SK-N-SH (cell line): ENCODE measurements around the gene NCKAP5. TPM values are rescaled to one million over a fixed set of nuclear protein-coding genes. Genes with fewer than 3 reads are reported as not detected.

ENCODE experiments used
- CTCF ChIA-PET: fragments of 300-600, 350-600 bp; formaldehyde crosslinking; extraction: SDS; loops from one replicate; lab custom pipeline; 2021; lab: Yijun Ruan, JAX
- POLR2A ChIA-PET: fragments of 350-600 bp; sonication (Branson Sonifier 250); formaldehyde crosslinking; extraction: SDS; loops from one replicate; lab custom pipeline; 2020; ENCODE audit warnings: antibody characterized with exemption, inconsistent platforms; lab: Yijun Ruan, JAX
- DNase-seq: peaks from one replicate; pipeline ENCODE4 v3.0.0; 2012
- H2AFZ ChIP-seq: fragments of 200-600 bp; sonication (generic); 2 replicates; pipeline ENCODE4 v1.8.1; 2016; ENCODE audit warnings: antibody characterized with exemption, mild to moderate bottlenecking, low read depth
- H3F3A ChIP-seq: fragments of 200-600 bp; sonication (generic); replicated peaks from 2 replicates; pipeline ENCODE3; 2016; ENCODE audit warnings: antibody characterized with exemption, mild to moderate bottlenecking; ENCODE audit not compliant: insufficient read depth
- H3K27ac ChIP-seq, 2 experiments: fragments of 200-500 bp in 1 of 2; fragments of 200-600 bp in 1 of 2; sonication (Bioruptor generic) in 1 of 2; sonication (generic), shearing (Covaris generic) in 1 of 2; 2 replicates each; pipeline versions ENCODE4 v1.5.1 to v1.6.1; 2014 to 2016; ENCODE audit warnings: low read depth in 2 of 2, inconsistent platforms in 1 of 2, low read length in 1 of 2, mild to moderate bottlenecking in 1 of 2, mixed read lengths in 1 of 2
- H3K27me3 ChIP-seq: fragments of 200-600 bp; sonication (generic), shearing (Covaris generic); 2 replicates; pipeline ENCODE4 v1.6.1; 2016; ENCODE audit warnings: mixed run types; ENCODE audit not compliant: insufficient read depth
- H3K36me3 ChIP-seq, 2 experiments: fragments of 200-500 bp in 1 of 2; fragments of 200-600 bp in 1 of 2; sonication (Bioruptor generic) in 1 of 2; sonication (generic) in 1 of 2; replicated peaks in 1 of 2; 2 replicates each; pipeline versions ENCODE3 to v1.5.1; 2014 to 2016; ENCODE audit warnings: low read length in 1 of 2, mild to moderate bottlenecking in 1 of 2; ENCODE audit not compliant: insufficient read depth in 2 of 2, control insufficient read depth in 1 of 2
- H3K4me1 ChIP-seq, 2 experiments: fragments of 200-500 bp in 1 of 2; fragments of 200-600 bp in 1 of 2; sonication (Bioruptor generic) in 1 of 2; sonication (generic), shearing (Covaris generic) in 1 of 2; 2 replicates each; pipeline versions ENCODE4 v1.5.1 to v1.6.1; 2014 to 2016; ENCODE audit warnings: low read depth in 1 of 2, low read length in 1 of 2, mixed run types in 1 of 2; ENCODE audit not compliant: insufficient read depth in 2 of 2, control insufficient read depth in 1 of 2
- H3K4me2 ChIP-seq: fragments of 200-600 bp; sonication (generic), shearing (Covaris generic); 2 replicates; pipeline ENCODE4 v1.6.1; 2017; ENCODE audit warnings: mixed run types
- H3K4me3 ChIP-seq, 2 experiments: fragments of 200-500 bp in 1 of 2; fragments of 200-600 bp in 1 of 2; sonication (Bioruptor generic) in 1 of 2; sonication (generic), shearing (Covaris generic) in 1 of 2; 2 replicates each; pipeline versions ENCODE4 v1.5.1 to v1.8.1; 2014 to 2016; ENCODE audit warnings: low read depth in 2 of 2, inconsistent platforms in 1 of 2, low read length in 1 of 2, mild to moderate bottlenecking in 1 of 2, mixed read lengths in 1 of 2, moderate library complexity in 1 of 2
- H3K79me2 ChIP-seq: fragments of 200-600 bp; sonication (generic); 2 replicates; pipeline ENCODE4 v1.8.1; 2017; ENCODE audit warnings: mild to moderate bottlenecking; ENCODE audit not compliant: insufficient read depth
- H3K9ac ChIP-seq: fragments of 200-600 bp; sonication (generic); 2 replicates; pipeline ENCODE4 v1.6.1; 2017; ENCODE audit warnings: mixed run types
- H3K9me2 ChIP-seq: fragments of 200-600 bp; sonication (generic); 2 replicates; pipeline ENCODE4 v1.6.1; 2017; ENCODE audit warnings: mixed run types
- H3K9me3 ChIP-seq: fragments of 200-600 bp; sonication (generic); 2 replicates; pipeline ENCODE4 v1.6.1; 2017; ENCODE audit warnings: mixed run types, mild to moderate bottlenecking, moderate library complexity
- H4K20me1 ChIP-seq: fragments of 200-600 bp; sonication (generic); 2 replicates; pipeline ENCODE4 v1.6.1; 2017; ENCODE audit warnings: mild to moderate bottlenecking, mixed run types; ENCODE audit not compliant: insufficient read depth
- CHD2 ChIP-seq: fragments of 150-350 bp; IDR thresholded peaks from 2 replicates; pipeline ENCODE4 v1.6.1; 2018; ENCODE audit warnings: low read length; ENCODE audit not compliant: partially characterized antibody
- FOSL2 ChIP-seq: IDR thresholded peaks from 2 replicates; pipeline ENCODE4 v1.4.0; 2012; ENCODE audit warnings: low read depth, mild to moderate bottlenecking, moderate library complexity, borderline replicate concordance
- FOXM1 ChIP-seq: IDR thresholded peaks from 2 replicates; pipeline ENCODE4 v1.4.0; 2012; ENCODE audit warnings: low read depth, mild to moderate bottlenecking
- GABPA ChIP-seq: IDR thresholded peaks from 2 replicates; pipeline ENCODE4 v1.4.0; 2012; ENCODE audit warnings: low read depth, mild to moderate bottlenecking
- GATA2 ChIP-seq: sonication (generic); formaldehyde crosslinking; IDR thresholded peaks from 2 replicates; pipeline ENCODE4 v1.5.0; 2020; ENCODE audit warnings: mild to moderate bottlenecking, missing genetic modification reagents
- NFIC ChIP-seq: IDR thresholded peaks from 2 replicates; pipeline ENCODE4 v1.4.0; 2012; ENCODE audit warnings: borderline replicate concordance
- RAD21 ChIP-seq: IDR thresholded peaks from 2 replicates; pipeline ENCODE4 v1.6.1; 2012; ENCODE audit warnings: mild to moderate bottlenecking, low read length
- SIN3A ChIP-seq: IDR thresholded peaks from 2 replicates; pipeline ENCODE4 v1.6.1; 2012; ENCODE audit warnings: low read depth, mild to moderate bottlenecking, low read length, moderate library complexity, borderline replicate concordance
- TAF1 ChIP-seq: IDR thresholded peaks from 2 replicates; pipeline ENCODE4 v1.6.1; 2012; ENCODE audit warnings: low read depth, mild to moderate bottlenecking, low read length, moderate library complexity, borderline replicate concordance
- YY1 ChIP-seq: IDR thresholded peaks from 2 replicates; pipeline ENCODE4 v1.4.0; 2012; ENCODE audit warnings: low read depth, mild to moderate bottlenecking
- WGBS: methylation state at CpG from one replicate; pipeline ENCODE4 v1.1.6; 2017; ENCODE audit warnings: low lambda C conversion rate; 5-methylcytosine and 5-hydroxymethylcytosine counted together
- polyA plus RNA-seq, 3 experiments: library from polyadenylated mRNA; depleted of rRNA; stranded (reverse); fragments of >200 nt; gene quantifications; 2 replicates each; pipeline ENCODE4 v1.2.3, GENCODE V29; 2012
- TF ChIP-seq, protein P1 (sequence below): IDR thresholded peaks from 2 replicates; pipeline ENCODE4 v1.6.1; 2012; ENCODE audit warnings: mild to moderate bottlenecking, low read depth, low read length, moderate library complexity
- TF ChIP-seq, protein P2 (sequence below): IDR thresholded peaks from 2 replicates; pipeline ENCODE4; 2012
- TF ChIP-seq, protein P3 (sequence below): IDR thresholded peaks from 2 replicates; pipeline ENCODE4 v1.4.0; 2012; ENCODE audit warnings: low read depth
- TF ChIP-seq, protein P4 (sequence below): fragments of 150-350 bp; IDR thresholded peaks from 2 replicates; pipeline ENCODE4 v1.6.1; 2016; ENCODE audit warnings: mild to moderate bottlenecking, low read depth, low read length
- TF ChIP-seq, protein P5 (sequence below): fragments of 200-600 bp; sonication (generic); IDR thresholded peaks from 2 replicates; pipeline ENCODE4 v1.6.1; 2017; ENCODE audit warnings: antibody characterized with exemption, mild to moderate bottlenecking, moderate library complexity

The NCKAP5 gene
- polyA plus RNA-seq, 1 of the 3 experiments (the other 2 are of a cell fraction): 0.02 TPM

DNA sequence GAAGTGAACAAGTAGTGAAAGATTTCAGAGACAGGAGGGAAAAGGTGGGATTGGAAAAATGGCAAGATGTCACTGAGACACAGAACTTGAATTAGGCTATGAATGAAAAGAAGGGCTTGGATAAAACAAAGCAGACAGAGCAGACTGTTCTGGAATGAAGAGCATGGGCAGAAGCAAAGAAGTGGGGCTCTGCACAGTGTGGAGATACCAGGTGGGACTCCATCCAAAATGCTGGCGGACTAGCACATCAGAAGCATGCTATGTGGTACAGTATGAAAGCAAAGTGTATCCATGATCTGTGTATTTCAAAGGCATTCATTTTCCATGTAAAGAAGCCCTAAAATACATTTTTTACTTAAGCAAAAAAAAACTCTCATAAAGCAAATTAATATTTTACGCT is 487.4 kb downstream of the NCKAP5 start:
- Histone ChIP-seq H4K20me1 (no peaks in the 10 kb centered on the region), H3K9ac (no peak overlapping the region), H3K9me2 (no peaks in the 10 kb centered on the region), H3K9me3 (no peaks in the 10 kb centered on the region), H3K27me3 (no peaks in the 10 kb centered on the region; the same call in 1 of the 2 replicates), H3K4me2 (no peak overlapping the region), H3K36me3 (no peaks in the 10 kb centered on the region), H3K4me1 (peaks cover 0 to 8% of the 10 kb centered on the region in 2 experiments; a peak in 2 of 4 replicates), H3K79me2 (no peaks in the 10 kb centered on the region), H3K27ac (no peak overlapping the region), H3K4me3 (no peak overlapping the region), H2AFZ (no peak overlapping the region), H3F3A (no peaks in the 10 kb centered on the region)
- WGBS: 85% methylated on average over 2 of the region's 2 CpGs
- TF ChIP-seq FOXM1 (no peak), RAD21 (no peak), NFIC (no peak), GATA2 (CRISPR knock-in tag) (no peak), TAF1 (no peak), GABPA (no peak)
- TF ChIP-seq, protein P1, sequence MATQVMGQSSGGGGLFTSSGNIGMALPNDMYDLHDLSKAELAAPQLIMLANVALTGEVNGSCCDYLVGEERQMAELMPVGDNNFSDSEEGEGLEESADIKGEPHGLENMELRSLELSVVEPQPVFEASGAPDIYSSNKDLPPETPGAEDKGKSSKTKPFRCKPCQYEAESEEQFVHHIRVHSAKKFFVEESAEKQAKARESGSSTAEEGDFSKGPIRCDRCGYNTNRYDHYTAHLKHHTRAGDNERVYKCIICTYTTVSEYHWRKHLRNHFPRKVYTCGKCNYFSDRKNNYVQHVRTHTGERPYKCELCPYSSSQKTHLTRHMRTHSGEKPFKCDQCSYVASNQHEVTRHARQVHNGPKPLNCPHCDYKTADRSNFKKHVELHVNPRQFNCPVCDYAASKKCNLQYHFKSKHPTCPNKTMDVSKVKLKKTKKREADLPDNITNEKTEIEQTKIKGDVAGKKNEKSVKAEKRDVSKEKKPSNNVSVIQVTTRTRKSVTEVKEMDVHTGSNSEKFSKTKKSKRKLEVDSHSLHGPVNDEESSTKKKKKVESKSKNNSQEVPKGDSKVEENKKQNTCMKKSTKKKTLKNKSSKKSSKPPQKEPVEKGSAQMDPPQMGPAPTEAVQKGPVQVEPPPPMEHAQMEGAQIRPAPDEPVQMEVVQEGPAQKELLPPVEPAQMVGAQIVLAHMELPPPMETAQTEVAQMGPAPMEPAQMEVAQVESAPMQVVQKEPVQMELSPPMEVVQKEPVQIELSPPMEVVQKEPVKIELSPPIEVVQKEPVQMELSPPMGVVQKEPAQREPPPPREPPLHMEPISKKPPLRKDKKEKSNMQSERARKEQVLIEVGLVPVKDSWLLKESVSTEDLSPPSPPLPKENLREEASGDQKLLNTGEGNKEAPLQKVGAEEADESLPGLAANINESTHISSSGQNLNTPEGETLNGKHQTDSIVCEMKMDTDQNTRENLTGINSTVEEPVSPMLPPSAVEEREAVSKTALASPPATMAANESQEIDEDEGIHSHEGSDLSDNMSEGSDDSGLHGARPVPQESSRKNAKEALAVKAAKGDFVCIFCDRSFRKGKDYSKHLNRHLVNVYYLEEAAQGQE: no peak
- CTCF ChIA-PET: no interaction called here
- POLR2A ChIA-PET: no interaction called here
- DNase-seq: no peak

DNA sequence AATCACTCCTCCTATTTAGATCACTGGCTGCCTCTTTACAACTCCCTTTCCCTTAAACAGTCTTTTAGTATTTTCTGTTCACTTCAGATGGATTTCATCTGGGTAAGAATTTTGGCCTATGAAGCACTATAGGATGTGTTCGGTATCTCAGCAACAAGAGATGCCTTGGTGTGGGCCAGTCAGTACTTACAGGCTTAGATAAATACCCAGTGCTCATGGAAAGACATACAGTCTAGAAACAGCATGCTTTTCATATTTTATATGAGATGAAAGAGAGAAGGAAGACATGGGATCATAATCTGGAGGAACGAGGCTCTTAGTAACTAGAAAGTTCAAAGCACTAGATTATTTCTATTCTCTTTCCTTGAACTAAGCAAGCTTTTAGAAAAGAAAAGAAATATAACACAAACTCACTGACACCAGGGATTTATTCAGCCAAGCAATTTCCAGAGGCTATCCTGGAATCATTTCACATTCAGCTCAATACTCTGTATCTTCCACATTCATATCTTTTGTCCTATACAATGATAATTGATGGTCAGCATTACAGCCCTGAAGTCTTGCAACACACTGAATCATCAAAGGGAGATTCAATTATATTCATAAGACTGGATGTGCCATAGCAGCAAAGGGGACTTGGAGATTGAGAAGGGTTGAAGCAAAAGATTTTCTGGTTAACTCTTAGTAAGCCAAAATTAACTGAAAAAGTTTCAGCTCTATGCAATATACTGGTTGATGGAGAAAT is 489.4 kb downstream of the NCKAP5 start:
- WGBS: 63% methylated on average over 2 of the region's 2 CpGs
- Histone ChIP-seq H3K4me2 (no peak overlapping the region), H3K9me3 (no peaks in the 10 kb centered on the region), H3K79me2 (no peaks in the 10 kb centered on the region), H3K36me3 (no peaks in the 10 kb centered on the region), H3F3A (no peaks in the 10 kb centered on the region), H3K9me2 (no peaks in the 10 kb centered on the region), H3K27me3 (no peaks in the 10 kb centered on the region; the same call in 1 of the 2 replicates), H3K9ac (no peak overlapping the region), H4K20me1 (no peaks in the 10 kb centered on the region), H3K4me3 (no peak overlapping the region), H3K4me1 (no peaks in the 10 kb centered on the region; a peak in 1 of 4 replicates), H3K27ac (no peak overlapping the region), H2AFZ (no peak overlapping the region)
- DNase-seq: no peak
- CTCF ChIA-PET: no interaction called here
- TF ChIP-seq, protein P2, sequence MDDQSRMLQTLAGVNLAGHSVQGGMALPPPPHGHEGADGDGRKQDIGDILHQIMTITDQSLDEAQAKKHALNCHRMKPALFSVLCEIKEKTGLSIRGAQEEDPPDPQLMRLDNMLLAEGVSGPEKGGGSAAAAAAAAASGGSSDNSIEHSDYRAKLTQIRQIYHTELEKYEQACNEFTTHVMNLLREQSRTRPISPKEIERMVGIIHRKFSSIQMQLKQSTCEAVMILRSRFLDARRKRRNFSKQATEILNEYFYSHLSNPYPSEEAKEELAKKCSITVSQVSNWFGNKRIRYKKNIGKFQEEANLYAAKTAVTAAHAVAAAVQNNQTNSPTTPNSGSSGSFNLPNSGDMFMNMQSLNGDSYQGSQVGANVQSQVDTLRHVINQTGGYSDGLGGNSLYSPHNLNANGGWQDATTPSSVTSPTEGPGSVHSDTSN: no peak
- TF ChIP-seq YY1 (no peak), CHD2 (no peak), FOSL2 (no peak), SIN3A (no peak)
- TF ChIP-seq, protein P3, sequence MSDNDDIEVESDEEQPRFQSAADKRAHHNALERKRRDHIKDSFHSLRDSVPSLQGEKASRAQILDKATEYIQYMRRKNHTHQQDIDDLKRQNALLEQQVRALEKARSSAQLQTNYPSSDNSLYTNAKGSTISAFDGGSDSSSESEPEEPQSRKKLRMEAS: no peak
- TF ChIP-seq, protein P4, sequence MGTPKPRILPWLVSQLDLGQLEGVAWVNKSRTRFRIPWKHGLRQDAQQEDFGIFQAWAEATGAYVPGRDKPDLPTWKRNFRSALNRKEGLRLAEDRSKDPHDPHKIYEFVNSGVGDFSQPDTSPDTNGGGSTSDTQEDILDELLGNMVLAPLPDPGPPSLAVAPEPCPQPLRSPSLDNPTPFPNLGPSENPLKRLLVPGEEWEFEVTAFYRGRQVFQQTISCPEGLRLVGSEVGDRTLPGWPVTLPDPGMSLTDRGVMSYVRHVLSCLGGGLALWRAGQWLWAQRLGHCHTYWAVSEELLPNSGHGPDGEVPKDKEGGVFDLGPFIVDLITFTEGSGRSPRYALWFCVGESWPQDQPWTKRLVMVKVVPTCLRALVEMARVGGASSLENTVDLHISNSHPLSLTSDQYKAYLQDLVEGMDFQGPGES: no peak
- TF ChIP-seq, protein P5, sequence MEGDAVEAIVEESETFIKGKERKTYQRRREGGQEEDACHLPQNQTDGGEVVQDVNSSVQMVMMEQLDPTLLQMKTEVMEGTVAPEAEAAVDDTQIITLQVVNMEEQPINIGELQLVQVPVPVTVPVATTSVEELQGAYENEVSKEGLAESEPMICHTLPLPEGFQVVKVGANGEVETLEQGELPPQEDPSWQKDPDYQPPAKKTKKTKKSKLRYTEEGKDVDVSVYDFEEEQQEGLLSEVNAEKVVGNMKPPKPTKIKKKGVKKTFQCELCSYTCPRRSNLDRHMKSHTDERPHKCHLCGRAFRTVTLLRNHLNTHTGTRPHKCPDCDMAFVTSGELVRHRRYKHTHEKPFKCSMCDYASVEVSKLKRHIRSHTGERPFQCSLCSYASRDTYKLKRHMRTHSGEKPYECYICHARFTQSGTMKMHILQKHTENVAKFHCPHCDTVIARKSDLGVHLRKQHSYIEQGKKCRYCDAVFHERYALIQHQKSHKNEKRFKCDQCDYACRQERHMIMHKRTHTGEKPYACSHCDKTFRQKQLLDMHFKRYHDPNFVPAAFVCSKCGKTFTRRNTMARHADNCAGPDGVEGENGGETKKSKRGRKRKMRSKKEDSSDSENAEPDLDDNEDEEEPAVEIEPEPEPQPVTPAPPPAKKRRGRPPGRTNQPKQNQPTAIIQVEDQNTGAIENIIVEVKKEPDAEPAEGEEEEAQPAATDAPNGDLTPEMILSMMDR: no peak
- POLR2A ChIA-PET: interaction anchor here (0.7 kb wide), 1 partner anchor 46 kb away, joined by 3 read pairs; no protein-coding TSS in a partner anchor
